ENCODE measurements around the gene OCEL1.

- TF ChIP-seq POLR2A (IDR thresholded peaks at IDR 0.05) (no peak), CTCF (IDR thresholded peaks at IDR 0.05) (no peak)
Observed at GRCh38 chr19:17220207-17220758, 5.7 kb upstream of the OCEL1 start.
